IPS-18c (cell line): ENCODE measurements around the gene ADAMTS6.
"Not testable (repeated sequence)": the region's sequence is repeated elsewhere in the genome, so short reads cannot be mapped to it uniquely, and the experiment has no call there.

Experiments used
- H3K4me3 ChIP-seq: 2 replicates; pipeline ENCODE4 v1.7.0; 2013; ENCODE audit warnings: low read depth, mild to moderate bottlenecking, low read length, moderate library complexity; ENCODE audit not compliant: insufficient read depth
- H3K9me3 ChIP-seq: one replicate; pipeline ENCODE4 v1.6.1; 2013; ENCODE audit warnings: mild to moderate bottlenecking, low read length, moderate library complexity; ENCODE audit not compliant: control insufficient read depth, insufficient read depth

Gene ADAMTS6

DNA sequence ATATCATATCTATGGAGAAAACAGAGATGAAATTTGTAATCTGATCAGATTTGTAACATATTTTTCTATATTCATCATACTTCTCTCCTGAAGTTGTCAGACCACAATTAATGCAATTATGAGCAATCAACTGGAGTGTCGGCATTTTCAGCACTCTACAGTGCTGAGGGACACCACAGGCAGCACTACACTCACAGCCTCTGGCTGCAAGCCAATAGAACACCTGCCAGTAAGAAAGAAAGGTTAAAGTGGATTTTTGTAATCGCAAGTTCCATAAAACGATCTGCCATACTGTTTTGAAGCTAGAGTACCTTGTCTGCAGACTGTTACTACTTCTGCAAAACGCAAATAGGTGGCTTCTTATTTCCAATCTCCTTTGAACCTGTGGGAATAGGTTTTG is 147.6 kb downstream of the ADAMTS6 start:
- Histone ChIP-seq H3K9me3 (no peaks in the 10 kb centered on the region), H3K4me3 (no peak overlapping the region)

DNA sequence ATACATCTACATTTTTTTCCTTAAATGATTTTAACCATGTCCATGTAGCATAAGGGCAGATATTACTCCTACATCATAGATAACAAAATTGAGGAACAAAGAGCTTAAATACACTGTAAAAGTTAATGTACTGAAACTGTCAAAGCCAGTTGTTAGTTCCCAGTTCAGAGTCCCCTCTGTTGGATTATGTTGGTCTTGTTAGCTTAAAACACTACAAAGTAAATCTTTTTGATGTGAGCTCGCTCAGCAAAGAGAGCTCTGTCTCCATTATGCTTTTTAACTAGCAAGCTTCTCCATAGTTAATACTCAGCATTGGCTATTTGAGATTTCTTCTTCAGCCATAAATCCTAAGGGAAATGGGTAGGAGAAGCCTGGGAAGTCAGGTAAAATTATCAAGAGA is 149.1 kb downstream of the ADAMTS6 start:
- Histone ChIP-seq H3K9me3 (no peaks in the 10 kb centered on the region), H3K4me3 (no peak overlapping the region)

DNA sequence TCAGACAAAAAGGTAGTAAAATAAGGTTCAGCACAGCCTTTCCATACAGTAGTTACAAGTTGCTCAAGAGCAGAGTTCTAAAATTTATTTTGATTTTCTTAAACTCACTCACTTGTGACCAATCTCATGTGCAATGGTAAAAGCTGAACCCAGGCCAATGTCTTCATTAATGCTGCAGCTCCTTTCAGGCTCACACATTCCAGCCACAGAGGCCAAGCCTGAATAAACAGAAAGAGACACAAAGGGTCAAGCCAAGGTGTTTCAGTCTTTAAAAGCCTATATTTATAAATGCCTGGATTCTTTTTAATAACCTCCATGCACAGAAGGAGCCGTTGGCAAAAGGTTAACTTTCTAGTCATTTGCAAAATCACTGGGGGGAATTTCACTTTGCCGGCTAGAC is 152.5 kb downstream of the ADAMTS6 start:
- Histone ChIP-seq H3K4me3 (no peak overlapping the region), H3K9me3 (no peaks in the 10 kb centered on the region)

DNA sequence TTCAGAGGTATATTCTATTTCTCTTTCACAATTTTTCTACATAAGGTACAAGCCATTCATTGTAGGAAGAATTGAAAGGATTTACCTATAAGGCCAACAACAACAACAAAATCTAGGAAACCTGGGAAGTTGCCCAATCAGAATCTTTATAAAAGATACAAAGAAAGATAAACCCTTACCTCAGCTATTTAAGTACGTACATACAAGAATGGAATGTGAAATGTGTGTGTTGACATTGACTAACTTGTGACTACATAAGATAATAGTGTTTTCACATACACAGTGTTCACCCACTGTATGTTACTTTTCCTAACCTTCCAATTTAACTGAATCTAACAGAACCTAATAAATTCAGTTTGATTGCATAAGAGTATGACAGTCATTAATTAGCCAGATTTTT is 154.1 kb downstream of the ADAMTS6 start:
- H3K4me3 ChIP-seq = no peak overlapping the region
- no peaks in the 10 kb centered on the region for H3K9me3 ChIP-seq

DNA sequence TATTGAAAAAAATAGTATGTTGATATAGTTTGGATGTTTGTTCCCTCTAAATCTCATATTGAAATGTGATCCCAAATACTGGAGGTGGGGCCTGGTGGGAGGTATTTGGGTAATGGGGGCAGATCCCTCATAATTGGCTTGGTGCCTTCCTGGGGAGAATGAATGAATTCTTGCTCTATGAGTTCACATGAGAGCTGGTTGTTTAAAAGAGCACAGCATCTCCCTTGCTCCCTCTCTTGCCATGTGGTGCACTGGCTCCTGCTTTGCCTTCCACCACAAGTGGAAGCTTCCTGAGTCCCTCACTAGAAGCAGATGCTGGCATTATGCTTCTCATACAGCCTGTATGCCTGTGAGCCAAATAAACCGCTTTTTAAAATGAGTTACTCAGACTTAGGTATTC is 154.8 kb downstream of the ADAMTS6 start:
- Histone ChIP-seq H3K9me3 (no peaks in the 10 kb centered on the region), H3K4me3 (no peak overlapping the region)

DNA sequence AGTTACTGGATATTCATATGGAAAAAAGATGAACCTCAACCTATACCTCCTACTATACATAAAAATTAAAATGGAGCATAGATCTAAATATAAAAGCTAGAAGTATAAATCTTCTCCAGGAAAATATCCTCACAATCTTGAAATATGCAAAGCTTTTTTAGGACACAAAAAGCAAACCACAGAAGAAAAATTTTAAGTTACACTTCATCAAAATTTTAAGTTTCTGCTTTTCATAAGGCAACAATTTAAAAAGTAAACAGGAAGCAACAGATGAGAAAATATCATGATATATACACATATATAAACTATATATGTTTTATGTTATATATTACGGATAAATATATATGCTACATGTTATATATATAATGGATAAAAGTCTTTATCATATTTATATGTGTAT is 157.5 kb downstream of the ADAMTS6 start:
- Histone ChIP-seq H3K9me3 (no peaks in the 10 kb centered on the region), H3K4me3 (no peak overlapping the region)

DNA sequence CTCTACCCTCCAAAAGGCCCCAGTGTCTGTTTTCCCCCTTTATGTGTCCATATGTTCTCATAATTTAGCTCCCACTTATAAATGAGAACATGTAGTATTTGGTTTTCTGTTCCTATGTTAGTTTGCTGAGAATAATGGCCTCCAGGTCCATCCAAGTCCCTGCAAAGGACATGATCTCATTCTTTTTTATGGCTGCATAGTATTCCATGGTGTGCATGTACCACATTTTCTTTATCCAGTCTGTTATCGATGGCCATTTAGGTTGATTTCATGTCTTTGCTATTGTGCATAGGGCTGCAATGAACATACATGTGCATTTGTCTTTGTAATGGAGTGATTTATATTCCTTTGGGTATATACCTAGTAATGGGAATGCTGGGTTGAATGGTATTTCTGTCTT is 161.0 kb downstream of the ADAMTS6 start:
- not testable (repeated sequence) for H3K9me3 ChIP-seq, H3K4me3 ChIP-seq

DNA sequence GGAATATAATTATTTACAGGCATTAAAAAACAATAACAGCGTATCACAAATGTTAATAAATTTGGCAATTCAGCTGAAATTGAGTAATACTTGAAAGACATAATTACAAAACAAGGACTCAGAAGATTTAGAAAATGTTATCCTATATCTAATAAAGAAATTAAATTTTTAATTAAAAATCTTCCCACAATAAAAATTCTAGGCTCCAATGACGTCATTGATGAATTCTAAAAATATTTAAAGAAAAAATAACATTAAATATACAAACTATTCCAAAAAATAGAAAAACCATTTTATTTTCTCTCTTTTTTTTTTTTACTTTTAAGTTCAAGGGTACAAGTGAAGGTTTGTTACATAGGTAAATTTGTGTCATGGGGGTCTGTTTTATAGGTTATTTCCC is 161.5 kb downstream of the ADAMTS6 start:
- Histone ChIP-seq H3K4me3 (no peak overlapping the region), H3K9me3 (no peaks in the 10 kb centered on the region)

DNA sequence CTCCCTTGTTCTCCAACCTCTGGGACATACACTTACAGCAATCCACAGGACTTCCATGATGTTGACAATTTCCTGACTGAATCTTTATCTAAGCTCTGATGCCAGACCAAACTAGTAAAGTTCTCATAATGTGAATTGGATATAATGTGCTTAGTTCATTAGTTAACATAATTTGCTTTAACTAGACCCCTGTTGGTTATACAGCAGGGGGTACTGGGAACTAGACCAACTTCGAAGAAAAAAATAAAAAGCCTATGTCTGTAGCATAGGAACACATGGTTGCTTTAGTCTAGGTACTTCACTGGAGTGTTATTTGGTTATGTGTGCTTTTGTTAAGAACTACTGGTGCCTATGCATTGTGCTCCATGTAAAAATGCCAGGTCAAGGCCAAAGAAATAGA is 173.8 kb downstream of the ADAMTS6 start:
- Histone ChIP-seq H3K4me3 (no peak overlapping the region), H3K9me3 (no peaks in the 10 kb centered on the region)

DNA sequence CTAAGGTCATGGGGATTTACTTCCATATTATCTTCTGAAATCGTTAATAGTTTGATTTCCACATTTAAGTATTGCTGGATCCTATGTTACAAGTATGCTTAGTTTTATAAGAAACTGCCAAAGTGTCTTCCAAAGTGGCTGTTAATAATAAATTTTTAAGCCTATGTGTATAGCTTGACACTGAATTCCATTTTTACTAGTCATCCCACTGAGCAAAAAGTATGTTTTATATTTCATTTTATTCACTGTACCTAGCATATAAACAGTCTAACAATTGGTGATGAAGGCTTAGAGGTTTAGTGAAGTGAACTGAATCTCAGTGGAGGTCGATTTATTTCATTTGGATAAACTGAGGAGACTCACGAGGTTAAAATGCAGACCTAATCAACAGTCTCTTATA is 174.6 kb downstream of the ADAMTS6 start:
- Histone ChIP-seq H3K9me3 (no peaks in the 10 kb centered on the region), H3K4me3 (no peak overlapping the region)

DNA sequence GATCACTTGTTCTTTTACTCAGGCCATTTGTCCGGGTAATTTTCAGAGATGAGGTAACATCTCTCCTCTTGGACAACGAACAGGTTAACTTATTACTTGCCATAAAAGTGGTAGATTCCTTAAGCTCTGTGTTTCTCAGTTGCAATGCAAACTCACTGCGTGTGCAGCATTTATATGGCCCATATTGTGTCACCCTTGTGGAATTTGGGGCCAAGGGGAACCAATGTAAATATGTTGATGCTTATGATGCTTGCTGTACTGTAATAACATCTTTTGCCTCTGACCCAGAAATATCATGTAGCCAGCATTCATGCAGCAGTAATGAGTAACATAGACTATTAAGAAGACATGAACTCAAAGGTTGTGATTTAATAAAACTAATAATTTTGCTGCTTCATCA is 175.8 kb downstream of the ADAMTS6 start:
- H3K4me3 ChIP-seq = no peak overlapping the region
- H3K9me3 ChIP-seq = no peaks in the 10 kb centered on the region

DNA sequence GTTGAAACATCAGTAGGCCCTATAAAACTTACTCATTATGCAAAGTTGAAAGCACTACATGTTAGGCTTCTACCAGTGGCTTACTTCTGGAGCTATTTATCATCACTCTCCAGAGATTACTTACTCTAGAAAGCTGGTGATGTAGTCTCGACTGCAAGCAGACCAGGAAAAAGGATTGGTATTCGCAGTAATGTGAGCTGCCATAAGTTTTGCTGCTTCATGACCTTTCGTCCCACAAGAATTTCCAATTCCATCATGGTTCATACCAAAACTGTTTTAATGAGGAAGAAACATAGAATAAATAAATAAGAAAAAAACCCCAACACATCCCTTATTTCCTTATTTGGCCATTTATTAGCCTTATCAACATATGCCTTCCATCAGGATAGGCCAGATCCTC is 181.9 kb downstream of the ADAMTS6 start:
- no peak overlapping the region for H3K4me3 ChIP-seq
- no peaks in the 10 kb centered on the region for H3K9me3 ChIP-seq

DNA sequence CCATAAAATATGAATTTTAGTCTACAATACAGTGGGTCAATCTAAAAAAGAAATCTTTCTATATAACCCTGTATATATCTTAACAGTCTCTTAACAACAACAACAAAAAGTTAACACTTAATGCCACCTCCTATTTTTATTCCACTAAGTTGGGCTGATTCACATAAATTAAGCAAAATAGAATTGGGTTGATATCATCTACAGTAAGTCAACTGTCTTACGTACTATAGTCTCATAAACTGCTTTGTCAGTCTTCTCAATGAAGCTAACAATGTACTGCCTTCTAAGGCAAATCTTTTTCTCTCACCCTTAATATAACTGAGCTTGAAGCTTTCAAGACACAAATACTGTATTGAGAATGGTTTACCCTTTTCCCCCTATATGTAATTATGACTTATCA is 185.7 kb downstream of the ADAMTS6 start:
- no peaks in the 10 kb centered on the region for H3K9me3 ChIP-seq
- no peak overlapping the region for H3K4me3 ChIP-seq

DNA sequence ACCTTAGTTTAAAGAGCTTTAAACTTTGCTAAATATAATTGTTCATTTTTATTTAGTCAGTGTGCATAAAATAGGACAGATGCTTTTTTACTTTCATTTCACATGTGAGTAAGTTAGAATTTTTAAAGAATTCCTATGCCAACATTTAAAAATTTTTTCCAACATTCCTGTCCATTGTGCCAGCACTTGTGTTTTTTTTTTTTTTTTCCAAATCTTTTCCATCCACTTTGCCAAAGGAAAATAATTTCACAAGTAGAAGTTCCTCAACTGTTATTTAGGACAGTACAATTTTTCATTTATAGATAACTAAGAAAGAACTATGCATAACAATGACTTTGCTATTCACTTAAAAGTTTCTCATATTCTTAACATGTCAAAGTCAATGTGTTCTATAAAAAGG is 189.5 kb downstream of the ADAMTS6 start:
- Histone ChIP-seq H3K4me3 (no peak overlapping the region), H3K9me3 (no peaks in the 10 kb centered on the region)

DNA sequence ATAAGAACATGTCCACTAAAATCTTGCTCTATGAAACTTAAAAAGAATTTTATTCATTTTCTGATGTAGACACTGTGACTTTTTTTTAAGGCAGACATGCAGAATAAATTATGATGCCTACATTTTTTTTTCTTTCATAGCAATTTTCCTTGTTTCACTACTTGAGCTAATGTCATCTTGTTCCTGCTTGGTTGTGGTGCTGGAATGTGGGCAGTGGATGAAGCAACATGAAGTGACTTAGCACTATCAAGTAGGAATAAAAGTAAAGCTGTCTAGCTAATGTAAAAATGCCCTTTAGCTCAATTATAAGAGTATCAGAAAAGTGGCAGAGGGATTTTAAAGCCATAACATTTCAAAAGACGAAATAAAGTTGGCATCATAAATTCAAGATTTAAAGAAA is 191.0 kb downstream of the ADAMTS6 start:
- Histone ChIP-seq H3K4me3 (no peak overlapping the region), H3K9me3 (no peaks in the 10 kb centered on the region)

DNA sequence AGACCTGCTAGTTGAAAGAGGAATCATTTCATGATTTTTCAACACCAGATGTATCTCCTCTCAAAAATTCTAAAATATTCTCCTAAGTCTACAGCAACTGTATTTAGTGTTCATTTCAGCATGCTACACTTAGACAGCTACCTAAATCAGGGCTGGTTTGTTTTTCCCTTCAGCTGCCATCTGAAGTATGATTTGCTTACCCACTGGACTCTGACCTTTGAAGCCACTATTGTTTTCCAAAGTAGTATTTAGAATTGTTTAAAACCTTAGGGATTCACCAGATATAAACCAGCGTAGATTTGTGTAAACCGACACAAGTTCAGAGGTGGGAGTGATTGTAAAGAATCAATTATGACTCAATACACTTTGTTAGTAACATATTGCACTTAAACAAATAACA is 193.1 kb downstream of the ADAMTS6 start:
- no peak overlapping the region for H3K4me3 ChIP-seq

DNA sequence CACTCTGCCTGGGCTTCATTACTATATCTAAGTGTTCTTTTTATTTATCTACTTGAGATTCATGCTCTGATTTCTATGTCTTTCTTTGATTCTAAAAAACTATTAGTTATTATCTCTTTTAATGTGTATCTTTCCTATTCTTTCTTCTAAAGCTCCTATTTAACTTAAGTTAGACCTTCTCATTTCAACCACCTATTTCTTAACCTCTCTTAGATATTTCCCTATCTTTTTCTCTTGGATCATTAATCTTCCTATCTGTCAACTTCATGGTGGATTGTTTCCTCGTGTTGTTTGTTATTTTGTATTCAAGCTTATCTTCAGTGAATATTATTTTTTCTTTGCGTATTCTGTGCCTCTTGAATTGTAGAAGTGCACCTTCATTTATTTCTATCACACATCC is 202.1 kb downstream of the ADAMTS6 start:
- H3K4me3 ChIP-seq = no peak overlapping the region

More for the DNA sequence above, 193.1 kb downstream of the ADAMTS6 start:
- no peaks in the 10 kb centered on the region for H3K9me3 ChIP-seq

DNA sequence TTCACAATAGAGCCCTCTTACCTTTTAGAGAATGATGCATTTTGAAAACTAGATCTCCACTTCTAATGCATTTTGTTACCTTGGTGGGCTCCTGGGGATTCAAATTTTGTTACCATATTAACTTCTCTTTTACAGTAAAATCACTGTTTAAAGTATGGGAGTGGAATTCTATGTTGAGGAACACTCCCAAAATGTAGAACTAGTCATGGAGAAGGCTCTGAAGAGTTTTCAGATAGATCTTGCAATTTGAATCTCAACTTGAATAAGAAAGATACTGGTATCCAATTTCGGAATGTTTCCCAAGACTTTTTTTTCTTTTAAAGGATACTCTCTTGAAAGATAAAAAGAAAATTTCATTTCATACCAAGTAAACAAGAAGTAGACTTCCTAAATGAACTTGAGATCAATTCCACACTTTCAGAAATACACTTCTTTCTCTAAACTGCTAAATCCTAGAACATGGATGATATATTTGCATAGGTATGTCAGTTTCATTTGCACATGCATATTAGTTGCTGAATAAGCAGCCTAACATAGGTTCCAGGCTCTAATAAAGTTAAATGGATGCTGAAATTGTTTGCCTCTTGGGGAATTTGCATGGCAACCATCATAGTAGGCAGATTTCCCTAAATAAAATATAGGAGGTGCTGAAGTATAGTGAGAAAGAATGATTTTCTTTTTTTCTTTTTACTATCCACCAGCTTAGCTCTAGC is 205.4 kb downstream of the ADAMTS6 start:
- no peak overlapping the region for H3K4me3 ChIP-seq
- no peaks in the 10 kb centered on the region for H3K9me3 ChIP-seq

More for the DNA sequence above, 202.1 kb downstream of the ADAMTS6 start:
- no peaks in the 10 kb centered on the region for H3K9me3 ChIP-seq

DNA sequence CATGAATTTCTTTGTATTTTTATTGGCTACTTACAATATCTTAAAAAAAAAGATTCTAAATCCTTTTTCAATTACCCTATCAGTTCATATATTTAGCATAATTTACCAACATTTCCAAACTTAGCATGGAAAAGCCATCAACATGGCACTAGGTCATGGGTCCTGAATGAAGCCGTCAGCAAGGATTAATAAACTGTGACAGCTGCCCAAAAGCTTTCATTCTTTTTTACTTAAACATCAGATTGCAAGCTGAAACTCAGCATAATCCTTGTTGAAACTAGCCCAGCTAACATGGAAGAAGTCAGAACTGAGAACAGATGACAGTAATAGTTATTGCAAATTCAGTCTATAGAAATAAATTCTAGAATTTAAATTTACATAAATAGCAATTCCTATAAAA is 209.8 kb downstream of the ADAMTS6 start:
- no peak overlapping the region for H3K4me3 ChIP-seq
- no peaks in the 10 kb centered on the region for H3K9me3 ChIP-seq
